Pancreas (tissue), 10 donors: ENCODE data around the gene C22orf31. TPM values are rescaled to one million over a fixed set of nuclear protein-coding genes. Genes with fewer than 3 reads are reported as not detected.

Experiments
- ATAC-seq, 4 donors: fragments of 200-7000 bp; cut with Tn5 transposase; one replicate each; pipeline versions ENCODE4 v1.8.0 to v1.9.1; 2020; ENCODE audit warnings: mild to moderate bottlenecking in 4 of 4, moderate library complexity in 4 of 4
- DNase-seq, 6 donors: peaks; one replicate each; pipeline ENCODE4 v3.0.0-alpha.2; 2020
- FAIRE-seq: peaks from 2 replicates; lab custom pipeline; 2012; peaks lifted over from hg19 to GRCh38; lab: Jason Lieb, UNC
- H3K27ac ChIP-seq, 4 donors: fragments of 200-600 bp; sonication (generic); 1 replicate in 3 of 4; 2 replicates in 1 of 4; pipeline versions ENCODE4 v1.5.0 to v1.8.0; 2020
- H3K27me3 ChIP-seq, 4 donors: fragments of 200-600 bp; one replicate each; pipeline ENCODE4 v1.8.0; 2021
- H3K36me3 ChIP-seq, 3 donors: fragments of 200-600 bp; sonication (generic) in 1 of 3; one replicate each; pipeline versions ENCODE4 v1.5.0 to v1.8.0; 2020 to 2021
- H3K4me1 ChIP-seq, 3 donors: fragments of 200-600 bp; one replicate each; pipeline ENCODE4 v1.8.0; 2021
- H3K4me3 ChIP-seq, 4 donors: fragments of 200-600 bp; sonication (generic) in 2 of 4; one replicate each; pipeline versions ENCODE4 v1.5.0 to v1.8.0; 2020 to 2021
- H3K9me3 ChIP-seq, 4 donors: fragments of 200-600 bp; one replicate each; pipeline ENCODE4 v1.8.0; 2021
- CTCF ChIP-seq, 4 donors: fragments of 200-600 bp; sonication (generic) in 3 of 4; IDR thresholded peaks; one replicate each; pipeline versions ENCODE4 v1.5.0 to v1.8.0; 2021; ENCODE audit warnings: antibody characterized with exemption in 4 of 4
- WGBS, 2 donors: extraction: QIAGEN DNeasy Blood & Tissue Kit; methylation state at CpG; one replicate each; pipeline ENCODE4 v1.1.7; 2013; 5-methylcytosine and 5-hydroxymethylcytosine counted together
- intact Hi-C, 3 donors: fragments of 100-400 bp; cut with DNase I; formaldehyde crosslinking; loops; one replicate each; pipeline versions ENCODE4 v1.11.1 to v1.14.2; 2022
- polyA plus RNA-seq, 2 donors: library from polyadenylated mRNA; stranded (reverse); fragments of 200-250 nt; gene quantifications; one replicate each; pipeline ENCODE4 v1.2.3, GENCODE V29; 2013
- total RNA-seq, 6 donors: library from RNA; stranded (reverse); fragmentation: NEBNext Ultra II Directional in 4 of 6; extraction: Animal tissue kit (Norgen Biotek cat#: 25700) in 4 of 6; gene quantifications; one replicate each; pipeline versions ENCODE4 v1.2.1 to v1.2.4, GENCODE V29; 2021 to 2023
- donor health status: healthy with polysubstance abuse.
- donor health status: DM: no; HTN: no; CAD: no; lungs with moderate emphysema.
- donor health status: DM: no; HTN: no; CAD: no.
- donor health status: control.
- donor health status: control.
- donor health status: Bipolar disorder and iron deficiency.
- donor health status: DM: yes; HTN: yes; CAD: no.
- donor health status: DM: no; HTN: no; CAD: no.
- donor health status: DM: no; HTN: no; CAD: no.
- donor health status: DM: yes; HTN: yes; CAD: no.

Gene C22orf31
- total and polyA plus RNA-seq, 8 donors = 0.16 TPM; not detected in 7

- DNase-seq (no peak), FAIRE-seq (no peak), ATAC-seq (no peak)
- intact Hi-C loops = no loop called here
- Histone ChIP-seq H3K27ac (no peak overlapping the region), H3K4me1 (peaks cover 0 to 10% (median 5%) of the 10 kb centered on the region in 3 donors), H3K4me3 (no peak overlapping the region), H3K9me3 (no peaks in the 10 kb centered on the region), H3K36me3 (no peaks in the 10 kb centered on the region), H3K27me3 (no peaks in the 10 kb centered on the region)
- TF ChIP-seq CTCF (IDR thresholded peaks at IDR 0.05) = no peak
- 72 to 96% methylated on average over 2 of the region's 2 CpGs for WGBS, 2 donors
Observed at GRCh38 chr22:29095459-29095858, 33.8 kb upstream of the C22orf31 start.

- intact Hi-C loops = no loop called here
- no peak for FAIRE-seq
- no peak for TF ChIP-seq CTCF (IDR thresholded peaks at IDR 0.05)
- DNase-seq = no peak
- WGBS, 2 donors = 83% methylated on average over 4 of the region's 4 CpGs
- ATAC-seq = peak in 3 of 4 donors; percentile 31 to 34 (median 32)
- Histone ChIP-seq H3K27me3 (no peaks in the 10 kb centered on the region), H3K4me1 (peaks cover 0 to 10% (median 5%) of the 10 kb centered on the region in 3 donors), H3K9me3 (no peaks in the 10 kb centered on the region), H3K27ac (peak overlapping the region in 1 of 4 donors; percentile 25), H3K36me3 (no peaks in the 10 kb centered on the region), H3K4me3 (no peak overlapping the region)
Observed at GRCh38 chr22:29093501-29094300, 32.1 kb upstream of the C22orf31 start.

- Histone ChIP-seq H3K36me3 (no peaks in the 10 kb centered on the region), H3K4me3 (no peak overlapping the region), H3K27ac (no peak overlapping the region), H3K4me1 (peaks cover 0 to 10% (median 5%) of the 10 kb centered on the region in 3 donors), H3K27me3 (no peaks in the 10 kb centered on the region), H3K9me3 (no peaks in the 10 kb centered on the region)
- TF ChIP-seq CTCF (IDR thresholded peaks at IDR 0.05) = no peak
- 96 to 100% methylated on average over 1 of the region's 1 CpG for WGBS, 2 donors
- ATAC-seq (no peak), FAIRE-seq (no peak), DNase-seq (no peak)
- intact Hi-C loops = no loop called here
Observed at GRCh38 chr22:29093030-29093429, 31.4 kb upstream of the C22orf31 start.

- intact Hi-C loops = no loop called here
- no peak overlapping the region for H3K27ac ChIP-seq
- no peaks in the 10 kb centered on the region for H3K9me3 ChIP-seq
- WGBS, 2 donors = 25 to 28% methylated on average over 4 of the region's 4 CpGs
- peak; percentile 56 to 77 (median 64) for ATAC-seq
- DNase-seq = peak in 1 of 6 donors; percentile 16
- TF ChIP-seq CTCF (IDR thresholded peaks at IDR 0.05) = no peak
- no peaks in the 10 kb centered on the region for H3K27me3 ChIP-seq
- H3K4me1 ChIP-seq = peaks cover 0 to 8% (median 2%) of the 10 kb centered on the region in 3 donors
- no peak overlapping the region for H3K4me3 ChIP-seq
- FAIRE-seq = no peak
- H3K36me3 ChIP-seq = no peaks in the 10 kb centered on the region
Observed at GRCh38 chr22:29092243-29092642, 30.6 kb upstream of the C22orf31 start.

GRCh38 chr22:29090039-29090438 is 28.4 kb upstream of the C22orf31 start:
- no peak for TF ChIP-seq CTCF (IDR thresholded peaks at IDR 0.05)
- H3K27ac ChIP-seq = no peak overlapping the region
- no peaks in the 10 kb centered on the region for H3K36me3 ChIP-seq
- no peak overlapping the region for H3K4me3 ChIP-seq
- ATAC-seq (no peak), DNase-seq (no peak), FAIRE-seq (no peak)
- WGBS, 2 donors = 67 to 70% methylated on average over 3 of the region's 3 CpGs
- no peaks in the 10 kb centered on the region for H3K27me3 ChIP-seq
- no peaks in the 10 kb centered on the region for H3K4me1 ChIP-seq
- intact Hi-C loops = no loop called here
- no peaks in the 10 kb centered on the region for H3K9me3 ChIP-seq
